ENCODE results near the gene PKN2.

Gene PKN2

DNA sequence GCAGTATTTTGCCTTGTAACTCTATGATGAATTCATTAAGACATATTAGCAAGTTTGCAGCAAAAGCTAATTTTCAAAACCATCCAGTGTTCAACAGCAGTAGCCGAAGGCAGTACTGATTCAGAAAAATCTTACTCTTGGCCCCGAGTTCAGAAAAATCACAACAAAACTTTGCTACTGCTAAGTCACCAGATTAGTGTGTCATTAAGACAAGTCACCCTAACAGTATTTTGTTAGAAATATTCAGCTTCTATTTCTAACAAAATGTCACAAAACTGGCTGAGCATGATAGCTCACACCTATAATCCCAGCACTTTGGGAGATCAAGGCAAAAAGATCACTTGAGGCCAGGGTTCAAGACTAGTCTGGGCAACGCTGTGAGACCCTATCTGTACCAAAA lies 199.1 kb downstream of the PKN2 start:
- no peak for DNase-seq (ENCODE audit: low spot score)

Data from HuH-7 (cell line).